Fibroblast of villous mesenchyme (primary cell): Measurements from ENCODE around the gene SPDYE1. TPM values are rescaled to one million over a fixed set of nuclear protein-coding genes. Genes with fewer than 3 reads are reported as not detected.
"Not testable (repeated sequence)": the region's sequence is repeated elsewhere in the genome, so short reads cannot be mapped to it uniquely, and the experiment has no call there.

Experiments
- DNase-seq: peaks from one replicate; pipeline ENCODE4 v3.0.0-alpha.2; 2010; ENCODE audit warnings: low read depth
- H3K4me3 ChIP-seq: 2 replicates; pipeline ENCODE4 v1.5.1; 2011; ENCODE audit warnings: low read depth, mild to moderate bottlenecking, low read length
- CTCF ChIP-seq: IDR thresholded peaks from 2 replicates; pipeline ENCODE4 v1.5.1; 2012; ENCODE audit warnings: low read depth, mild to moderate bottlenecking, low read length; ENCODE audit not compliant: insufficient read depth
- total RNA-seq: library from RNA; depleted of rRNA; stranded (reverse); fragments of >200 nt; gene quantifications from 2 replicates; pipeline ENCODE4 v1.2.3, GENCODE V29; 2012

Gene SPDYE1
- total RNA-seq, 1 donor, result not detected

GRCh38 chr7:44018857-44019807 lies 21.4 kb downstream of the SPDYE1 start:
- peak; percentile 59 for TF ChIP-seq CTCF
- DNase-seq, result peak; percentile 96
- peak overlapping the region; percentile 75 for H3K4me3 ChIP-seq

GRCh38 chr7:44019825-44020224 lies 22.1 kb downstream of the SPDYE1 start:
- H3K4me3 ChIP-seq, DNase-seq: not testable (repeated sequence)

GRCh38 chr7:44022069-44022468 lies 24.4 kb downstream of the SPDYE1 start:
- H3K4me3 ChIP-seq, DNase-seq: not testable (repeated sequence)

- not testable (repeated sequence) for H3K4me3 ChIP-seq, DNase-seq
Observed at GRCh38 chr7:44022796-44023467, 25.2 kb downstream of the SPDYE1 start.

- not testable (repeated sequence) for H3K4me3 ChIP-seq, DNase-seq
Observed at GRCh38 chr7:44029433-44029832, 31.7 kb downstream of the SPDYE1 start.

- not testable (repeated sequence) for H3K4me3 ChIP-seq, DNase-seq
Observed at GRCh38 chr7:44030029-44030428, 32.3 kb downstream of the SPDYE1 start.

GRCh38 chr7:44031319-44031718 lies 33.6 kb downstream of the SPDYE1 start:
- H3K4me3 ChIP-seq, DNase-seq: not testable (repeated sequence)

GRCh38 chr7:44032031-44032430 lies 34.3 kb downstream of the SPDYE1 start:
- not testable (repeated sequence) for H3K4me3 ChIP-seq, DNase-seq

- DNase-seq, H3K4me3 ChIP-seq: not testable (repeated sequence)
Observed at GRCh38 chr7:44033971-44034844, 36.5 kb downstream of the SPDYE1 start.

- DNase-seq, H3K4me3 ChIP-seq: not testable (repeated sequence)
Observed at GRCh38 chr7:44036364-44036763, 38.7 kb downstream of the SPDYE1 start.

- H3K4me3 ChIP-seq, DNase-seq: not testable (repeated sequence)
Observed at GRCh38 chr7:44037951-44038350, 40.3 kb downstream of the SPDYE1 start.

- not testable (repeated sequence) for DNase-seq, H3K4me3 ChIP-seq
Observed at GRCh38 chr7:44038553-44038952, 40.9 kb downstream of the SPDYE1 start.

- DNase-seq, result peak; percentile 89
- H3K4me3 ChIP-seq, result peak overlapping the region; percentile 49
Observed at GRCh38 chr7:44038961-44039558, 41.4 kb downstream of the SPDYE1 start.

GRCh38 chr7:44039800-44040492 lies 42.2 kb downstream of the SPDYE1 start:
- not testable (repeated sequence) for H3K4me3 ChIP-seq, DNase-seq
